GM12891 (cell line): ENCODE measurements around the gene TPH1.

Experiments
- PAX5 ChIP-seq: IDR thresholded peaks from 2 replicates; pipeline ENCODE4 v1.6.1; 2011; ENCODE audit warnings: low read length, moderate library complexity, mild to moderate bottlenecking; ENCODE audit not compliant: insufficient read depth, severe bottlenecking
- POLR2A ChIP-seq: IDR thresholded peaks from 2 replicates; pipeline ENCODE4 v1.6.1; 2011; ENCODE audit warnings: low read depth, low read length, control low read depth

- no peak for TF ChIP-seq POLR2A
- TF ChIP-seq PAX5: no peak
Measured at GRCh38 chr11:18075444-18075843, 29.4 kb upstream of the TPH1 start.
